Effector CD8-positive, alpha-beta T cell (primary cell): ENCODE results near the gene OTOG.
"Not testable (repeated sequence)": the region's sequence is repeated elsewhere in the genome, so short reads cannot be mapped to it uniquely, and the experiment has no call there.

ENCODE experiments used
- DNase-seq: peaks from one replicate; lab custom pipeline; 2025; lab: John Stamatoyannopoulos, UW

The OTOG gene

DNA sequence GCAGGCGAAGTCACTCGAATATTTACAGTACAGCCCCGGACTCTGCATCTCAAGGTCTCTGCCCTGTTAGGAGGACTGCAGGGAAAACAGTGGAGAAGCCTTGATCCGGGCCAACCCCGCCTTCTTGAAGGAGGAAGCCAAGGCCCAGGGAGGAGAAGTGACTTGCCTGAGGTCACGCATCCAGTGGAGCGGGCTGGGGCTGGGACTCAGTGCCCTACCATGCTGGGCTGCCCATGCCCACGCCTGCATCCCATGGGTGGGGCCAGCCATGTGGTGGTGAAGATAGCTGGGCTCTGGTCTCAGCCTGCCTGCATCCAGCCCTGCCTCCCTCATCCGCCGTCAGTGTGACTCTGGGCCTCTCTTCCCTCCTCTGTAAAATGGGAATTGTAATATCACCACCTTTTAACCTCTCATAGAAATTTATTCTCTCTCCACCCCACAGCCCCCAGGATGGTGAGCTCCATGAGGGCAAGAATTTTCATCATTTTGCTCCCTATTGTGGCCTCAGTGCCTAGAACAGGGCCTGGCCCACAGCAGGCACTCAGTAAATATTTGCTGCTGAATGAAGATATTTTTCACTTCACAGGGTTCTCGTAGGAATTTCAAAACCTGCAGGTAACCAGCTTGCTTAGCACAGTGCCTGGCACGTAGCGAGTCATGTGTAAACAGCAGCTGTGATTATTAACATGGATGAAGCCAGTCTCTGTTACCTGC lies 57.3 kb downstream of the OTOG start:
- no peak for DNase-seq

DNA sequence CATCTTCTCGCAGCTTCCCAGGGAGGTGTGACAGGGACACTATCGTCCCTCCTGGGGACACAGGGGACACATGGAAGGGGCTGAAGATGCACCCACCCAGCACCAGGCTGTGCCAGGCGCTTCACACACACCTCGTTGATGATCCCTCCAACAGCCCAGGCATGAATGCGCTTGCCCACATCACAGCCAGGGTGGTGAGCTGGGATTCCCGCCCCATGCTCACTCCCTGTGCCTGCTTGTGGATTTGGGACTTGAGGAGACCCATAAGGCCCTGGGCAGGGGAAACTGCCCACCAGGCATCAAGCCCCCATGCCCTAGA lies 57.8 kb downstream of the OTOG start:
- no peak for DNase-seq

GRCh38 chr11:17605651-17606122 lies 58.6 kb downstream of the OTOG start:
- DNase-seq = no peak

DNA sequence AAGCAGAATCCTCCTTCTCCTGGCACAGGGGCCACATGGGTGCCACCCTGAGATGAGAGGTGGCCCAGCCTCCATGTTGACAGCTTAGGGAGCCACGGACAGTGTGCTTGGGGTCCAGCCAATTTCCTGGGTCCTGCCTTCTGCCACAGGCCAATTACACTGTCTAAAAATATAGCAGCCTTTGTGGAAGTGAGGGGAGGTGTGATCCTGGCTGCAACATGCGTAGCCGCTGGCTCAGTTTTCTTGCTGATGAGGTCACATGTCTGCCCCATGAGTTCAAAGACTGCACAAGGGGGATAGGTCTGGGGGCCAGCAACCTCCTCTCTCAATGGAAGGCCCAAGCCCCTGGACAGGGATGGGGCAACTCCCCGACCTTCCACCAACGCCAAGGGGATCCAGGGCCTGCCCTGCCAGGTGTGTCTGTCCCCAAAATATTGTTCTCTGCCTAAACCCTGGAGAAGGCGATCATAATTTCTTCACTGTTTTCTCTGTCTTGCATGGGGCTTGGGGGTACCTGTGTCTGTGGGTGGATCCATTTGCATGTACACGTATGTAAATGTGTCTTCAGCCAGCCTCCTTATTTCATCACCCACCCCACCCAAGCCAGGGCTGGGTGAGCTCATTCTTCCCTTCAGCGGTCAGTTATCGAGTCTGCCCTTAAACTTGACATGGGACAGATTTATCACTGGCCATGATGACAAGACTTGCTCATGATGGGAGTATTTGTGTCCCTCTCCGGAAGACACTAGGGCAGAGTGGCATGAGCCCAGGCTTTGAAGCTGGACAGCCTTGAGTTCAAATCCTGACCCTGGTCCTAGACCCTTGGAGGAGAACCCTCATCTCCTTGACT lies 59.4 kb downstream of the OTOG start:
- DNase-seq = no peak

DNA sequence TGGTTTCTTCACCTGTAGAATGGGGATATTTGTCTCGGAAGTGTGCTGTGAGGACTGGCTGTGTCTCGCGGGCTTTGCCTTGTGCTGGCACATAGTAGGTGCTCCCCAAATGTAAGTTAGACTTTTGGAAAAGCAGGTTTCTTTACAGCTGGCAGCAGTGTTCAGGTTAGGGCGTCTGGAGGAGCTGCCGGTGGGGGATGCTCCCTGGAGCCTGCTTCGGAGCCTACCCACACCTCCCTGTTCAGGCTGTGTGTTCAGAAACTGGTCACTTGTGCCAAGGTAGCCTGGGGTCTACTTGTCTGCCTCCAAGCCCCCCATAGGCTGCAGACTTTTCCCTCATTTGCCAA lies 60.0 kb downstream of the OTOG start:
- no peak for DNase-seq

- DNase-seq = no peak
These were observed 60.8 kb downstream of the OTOG start for GRCh38 chr11:17607591-17608570.

- no peak for DNase-seq
These were observed 61.8 kb downstream of the OTOG start for GRCh38 chr11:17608821-17609220.

DNA sequence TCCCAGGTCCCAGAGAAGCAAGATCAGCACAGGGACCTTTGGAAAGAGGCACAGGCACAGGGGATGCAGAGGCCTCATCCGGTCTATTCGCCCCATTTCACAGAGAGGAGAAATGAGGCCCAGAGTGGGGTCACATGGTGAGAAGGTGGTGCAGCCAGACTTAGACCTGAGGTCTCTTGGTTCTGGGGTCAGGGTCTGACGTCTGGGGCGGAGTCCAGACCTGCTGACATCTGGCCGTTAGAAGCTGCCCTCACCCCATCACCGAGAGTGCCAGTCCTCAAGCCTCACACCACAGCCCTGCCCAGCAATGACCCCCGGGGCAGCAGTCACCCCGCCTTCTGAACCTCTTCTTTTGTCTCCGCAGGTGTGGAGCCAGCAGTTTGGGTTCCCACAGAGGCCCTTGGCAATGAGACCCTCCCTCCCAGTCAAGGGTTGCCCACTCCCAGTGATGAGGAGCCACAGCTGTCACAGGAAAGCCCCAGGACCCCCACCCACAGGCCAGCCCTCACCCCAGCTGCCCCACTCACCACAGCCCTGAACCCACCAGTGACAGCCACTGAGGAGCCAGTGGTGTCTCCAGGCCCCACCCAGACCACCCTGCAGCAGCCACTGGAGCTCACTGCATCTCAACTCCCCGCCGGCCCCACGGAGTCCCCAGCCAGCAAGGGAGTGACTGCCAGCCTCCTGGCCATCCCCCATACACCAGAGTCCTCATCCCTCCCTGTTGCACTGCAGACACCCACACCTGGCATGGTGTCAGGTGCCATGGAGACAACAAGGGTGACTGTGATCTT lies 62.4 kb downstream of the OTOG start:
- no peak for DNase-seq

- no peak for DNase-seq
These were observed 63.2 kb downstream of the OTOG start for GRCh38 chr11:17610085-17610894.

GRCh38 chr11:17611049-17611448 lies 64.0 kb downstream of the OTOG start:
- no peak for DNase-seq

GRCh38 chr11:17611503-17612220 lies 64.6 kb downstream of the OTOG start:
- DNase-seq = no peak

- DNase-seq = no peak
These were observed 65.4 kb downstream of the OTOG start for GRCh38 chr11:17612221-17613188.

- no peak for DNase-seq
These were observed 66.4 kb downstream of the OTOG start for GRCh38 chr11:17613428-17613962.

DNA sequence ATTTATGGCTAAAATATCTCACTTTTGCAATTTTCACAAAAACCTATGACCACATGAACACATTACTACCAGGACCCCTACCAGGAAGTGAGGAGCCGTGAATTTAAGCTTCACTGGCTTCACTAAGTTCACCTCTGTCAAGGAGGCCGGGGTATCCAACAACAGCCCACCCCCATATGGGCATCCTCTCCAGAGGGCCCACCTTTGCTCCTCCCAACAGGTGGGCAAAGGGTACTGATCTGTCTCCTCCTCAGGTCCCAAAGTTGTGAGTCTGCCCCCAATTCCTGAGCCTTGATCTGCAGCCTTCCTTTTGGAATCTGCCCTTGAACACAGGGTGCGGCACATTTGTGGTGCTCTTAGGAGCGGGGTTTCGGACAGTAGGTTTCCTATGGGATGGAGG lies 66.9 kb downstream of the OTOG start:
- no peak for DNase-seq

DNA sequence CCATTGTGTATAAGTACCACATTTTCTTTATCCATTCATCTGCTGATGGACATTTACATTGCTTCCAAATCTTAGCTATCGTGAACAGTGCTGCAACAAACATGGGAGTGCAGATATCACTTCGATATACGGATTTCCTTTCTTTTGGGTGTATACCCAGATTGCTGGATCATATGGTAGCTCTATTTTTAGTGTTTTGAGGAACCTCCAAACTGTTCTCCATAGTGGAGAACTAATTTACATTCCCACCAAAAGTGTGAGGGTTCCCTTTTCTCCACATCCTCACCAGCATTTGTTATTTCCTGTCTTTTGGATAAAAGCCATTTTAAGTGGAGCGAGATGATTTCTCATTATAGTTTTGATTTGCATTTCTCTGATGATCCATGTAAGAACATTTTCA lies 75.7 kb downstream of the OTOG start:
- DNase-seq = not testable (repeated sequence)

GRCh38 chr11:17629113-17629512 lies 82.1 kb downstream of the OTOG start:
- no peak for DNase-seq

GRCh38 chr11:17630936-17631335 lies 83.9 kb downstream of the OTOG start:
- DNase-seq = no peak

- DNase-seq = no peak
These were observed 84.8 kb downstream of the OTOG start for GRCh38 chr11:17631702-17632365.
